Fibroblast of mammary gland (primary cell): ENCODE measurements around the gene CCSER1.

Experiments
- DNase-seq: peaks from one replicate; pipeline ENCODE4 v3.0.0-alpha.2; 2010; ENCODE audit warnings: low read depth
- H3K4me3 ChIP-seq: 2 replicates; pipeline ENCODE4 v1.5.1; 2011; ENCODE audit warnings: low read depth, mild to moderate bottlenecking, low read length, moderate library complexity; ENCODE audit not compliant: control insufficient read depth
- CTCF ChIP-seq: conservative IDR thresholded peaks from 2 replicates; pipeline ENCODE4 v1.5.1; 2011; ENCODE audit warnings: low read depth, low read length, inconsistent platforms; ENCODE audit not compliant: control insufficient read depth, insufficient read depth

The CCSER1 gene

GRCh38 chr4:91513326-91513725 is 1386.1 kb downstream of the CCSER1 start:
- no peak for TF ChIP-seq CTCF
- H3K4me3 ChIP-seq, result no peak overlapping the region
- DNase-seq, result no peak

GRCh38 chr4:91519155-91519554 is 1392.0 kb downstream of the CCSER1 start:
- DNase-seq, result no peak
- H3K4me3 ChIP-seq, result no peak overlapping the region
- TF ChIP-seq CTCF, result no peak

DNA sequence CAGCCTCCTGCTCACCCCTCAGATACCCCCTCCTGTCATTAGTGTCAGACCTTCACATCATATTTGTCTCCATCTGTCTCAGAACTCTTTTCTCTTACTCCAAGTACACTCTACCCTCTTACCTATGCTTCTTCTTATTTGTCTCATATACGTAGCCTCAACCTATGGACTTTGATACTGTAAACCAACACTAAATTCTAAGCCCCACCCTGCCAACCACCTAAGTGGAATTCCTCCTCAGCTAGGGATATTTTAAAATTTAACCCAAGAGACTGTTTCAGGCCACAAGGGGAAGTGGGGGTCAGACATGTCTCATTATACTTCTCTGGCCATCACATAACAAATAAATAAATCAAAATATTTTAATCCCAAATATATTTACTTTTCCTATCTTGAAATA is 1398.4 kb downstream of the CCSER1 start:
- no peak overlapping the region for H3K4me3 ChIP-seq
- no peak for DNase-seq
- TF ChIP-seq CTCF, result no peak

DNA sequence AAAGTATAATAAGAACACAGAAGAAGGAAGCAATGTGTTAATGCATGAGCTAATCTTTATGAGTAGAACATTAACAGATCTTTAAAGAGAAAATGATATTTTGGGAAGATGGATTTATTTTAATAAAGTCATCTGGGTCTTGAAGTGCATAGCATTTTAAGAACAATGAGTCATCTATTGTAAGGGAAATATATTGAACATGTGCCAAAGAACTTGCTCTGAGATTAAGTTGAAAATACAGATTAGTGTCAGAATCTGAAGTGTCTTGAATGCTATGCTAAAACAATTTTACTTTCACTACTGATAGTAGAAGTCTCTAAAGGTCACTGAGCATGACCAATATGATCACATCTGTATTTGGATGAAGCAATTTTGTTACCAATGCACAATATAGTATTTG is 1399.9 kb downstream of the CCSER1 start:
- no peak for DNase-seq
- no peak overlapping the region for H3K4me3 ChIP-seq
- no peak for TF ChIP-seq CTCF

- no peak for TF ChIP-seq CTCF
- H3K4me3 ChIP-seq, result no peak overlapping the region
- DNase-seq, result no peak
Observed at GRCh38 chr4:91567594-91567993, 1440.4 kb downstream of the CCSER1 start.

GRCh38 chr4:91577864-91578263 is 1450.7 kb downstream of the CCSER1 start:
- no peak for TF ChIP-seq CTCF
- H3K4me3 ChIP-seq, result no peak overlapping the region
- DNase-seq, result no peak

GRCh38 chr4:91590260-91590659 is 1463.1 kb downstream of the CCSER1 start:
- no peak for TF ChIP-seq CTCF
- no peak for DNase-seq
- no peak overlapping the region for H3K4me3 ChIP-seq
